HEK293 (cell line): ENCODE results near the gene ZYX.
"Not testable (repeated sequence)": the region's sequence is repeated elsewhere in the genome, so short reads cannot be mapped to it uniquely, and the experiment has no call there.

Experiments used
- ZFP37 ChIP-seq: fragments of 450-650 bp; formaldehyde crosslinking; IDR thresholded peaks from 2 replicates; pipeline ENCODE4 v1.5.1; 2016; ENCODE audit warnings: missing biosample characterization, missing genetic modification characterization
- ZNF626 ChIP-seq: fragments of 450-650 bp; sonication (Bioruptor Pico); formaldehyde crosslinking; IDR thresholded peaks from 2 replicates; pipeline ENCODE4 v1.5.1; 2018; ENCODE audit warnings: missing biosample characterization, missing genetic modification characterization, inconsistent platforms
- ZXDB ChIP-seq: fragments of 450-650 bp; formaldehyde crosslinking; IDR thresholded peaks from 2 replicates; pipeline ENCODE4 v1.5.1; 2016; ENCODE audit warnings: missing biosample characterization, missing genetic modification characterization
- TF ChIP-seq, protein P1 (sequence below): fragments of 450-650 bp; formaldehyde crosslinking; IDR thresholded peaks from 2 replicates; pipeline ENCODE4 v1.5.1; 2016; ENCODE audit warnings: missing biosample characterization, missing genetic modification characterization, borderline replicate concordance
- TF ChIP-seq, protein P2 (sequence below): fragments of 450-650 bp; formaldehyde crosslinking; IDR thresholded peaks from 2 replicates; pipeline ENCODE4 v1.5.1; 2016; ENCODE audit warnings: missing biosample characterization, missing genetic modification characterization
- TF ChIP-seq, protein P3 (sequence below): fragments of 450-650 bp; formaldehyde crosslinking; IDR thresholded peaks from 2 replicates; pipeline ENCODE4 v1.5.1; 2016; ENCODE audit warnings: missing biosample characterization, missing genetic modification characterization, low read depth

DNA sequence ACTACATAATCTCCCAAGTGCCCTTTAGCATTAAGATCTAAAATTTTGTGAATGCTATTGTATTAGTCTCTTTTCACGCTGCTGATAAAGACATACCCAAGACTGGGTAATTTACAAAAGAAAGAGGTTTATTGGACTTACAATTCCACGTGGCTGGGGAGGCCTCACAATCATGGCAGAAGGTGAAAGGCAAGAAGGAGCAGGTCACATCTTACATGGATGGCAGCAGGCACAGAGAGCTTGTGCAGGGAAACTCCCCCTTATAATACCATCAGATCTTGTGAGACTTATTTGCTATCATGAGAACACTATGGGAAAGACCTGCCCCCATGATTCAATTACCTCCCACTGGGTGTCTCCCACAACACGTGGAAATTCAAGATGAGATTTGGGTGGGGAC lies 39.5 kb downstream of the ZYX start:
- TF ChIP-seq ZNF626; ZXDB (tag by site-specific recombination); ZFP37: not testable (repeated sequence)
- TF ChIP-seq, protein P1, sequence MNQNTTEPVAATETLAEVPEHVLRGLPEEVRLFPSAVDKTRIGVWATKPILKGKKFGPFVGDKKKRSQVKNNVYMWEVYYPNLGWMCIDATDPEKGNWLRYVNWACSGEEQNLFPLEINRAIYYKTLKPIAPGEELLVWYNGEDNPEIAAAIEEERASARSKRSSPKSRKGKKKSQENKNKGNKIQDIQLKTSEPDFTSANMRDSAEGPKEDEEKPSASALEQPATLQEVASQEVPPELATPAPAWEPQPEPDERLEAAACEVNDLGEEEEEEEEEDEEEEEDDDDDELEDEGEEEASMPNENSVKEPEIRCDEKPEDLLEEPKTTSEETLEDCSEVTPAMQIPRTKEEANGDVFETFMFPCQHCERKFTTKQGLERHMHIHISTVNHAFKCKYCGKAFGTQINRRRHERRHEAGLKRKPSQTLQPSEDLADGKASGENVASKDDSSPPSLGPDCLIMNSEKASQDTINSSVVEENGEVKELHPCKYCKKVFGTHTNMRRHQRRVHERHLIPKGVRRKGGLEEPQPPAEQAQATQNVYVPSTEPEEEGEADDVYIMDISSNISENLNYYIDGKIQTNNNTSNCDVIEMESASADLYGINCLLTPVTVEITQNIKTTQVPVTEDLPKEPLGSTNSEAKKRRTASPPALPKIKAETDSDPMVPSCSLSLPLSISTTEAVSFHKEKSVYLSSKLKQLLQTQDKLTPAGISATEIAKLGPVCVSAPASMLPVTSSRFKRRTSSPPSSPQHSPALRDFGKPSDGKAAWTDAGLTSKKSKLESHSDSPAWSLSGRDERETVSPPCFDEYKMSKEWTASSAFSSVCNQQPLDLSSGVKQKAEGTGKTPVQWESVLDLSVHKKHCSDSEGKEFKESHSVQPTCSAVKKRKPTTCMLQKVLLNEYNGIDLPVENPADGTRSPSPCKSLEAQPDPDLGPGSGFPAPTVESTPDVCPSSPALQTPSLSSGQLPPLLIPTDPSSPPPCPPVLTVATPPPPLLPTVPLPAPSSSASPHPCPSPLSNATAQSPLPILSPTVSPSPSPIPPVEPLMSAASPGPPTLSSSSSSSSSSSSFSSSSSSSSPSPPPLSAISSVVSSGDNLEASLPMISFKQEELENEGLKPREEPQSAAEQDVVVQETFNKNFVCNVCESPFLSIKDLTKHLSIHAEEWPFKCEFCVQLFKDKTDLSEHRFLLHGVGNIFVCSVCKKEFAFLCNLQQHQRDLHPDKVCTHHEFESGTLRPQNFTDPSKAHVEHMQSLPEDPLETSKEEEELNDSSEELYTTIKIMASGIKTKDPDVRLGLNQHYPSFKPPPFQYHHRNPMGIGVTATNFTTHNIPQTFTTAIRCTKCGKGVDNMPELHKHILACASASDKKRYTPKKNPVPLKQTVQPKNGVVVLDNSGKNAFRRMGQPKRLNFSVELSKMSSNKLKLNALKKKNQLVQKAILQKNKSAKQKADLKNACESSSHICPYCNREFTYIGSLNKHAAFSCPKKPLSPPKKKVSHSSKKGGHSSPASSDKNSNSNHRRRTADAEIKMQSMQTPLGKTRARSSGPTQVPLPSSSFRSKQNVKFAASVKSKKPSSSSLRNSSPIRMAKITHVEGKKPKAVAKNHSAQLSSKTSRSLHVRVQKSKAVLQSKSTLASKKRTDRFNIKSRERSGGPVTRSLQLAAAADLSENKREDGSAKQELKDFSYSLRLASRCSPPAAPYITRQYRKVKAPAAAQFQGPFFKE (tag by site-specific recombination): not testable (repeated sequence)
- TF ChIP-seq, protein P2, sequence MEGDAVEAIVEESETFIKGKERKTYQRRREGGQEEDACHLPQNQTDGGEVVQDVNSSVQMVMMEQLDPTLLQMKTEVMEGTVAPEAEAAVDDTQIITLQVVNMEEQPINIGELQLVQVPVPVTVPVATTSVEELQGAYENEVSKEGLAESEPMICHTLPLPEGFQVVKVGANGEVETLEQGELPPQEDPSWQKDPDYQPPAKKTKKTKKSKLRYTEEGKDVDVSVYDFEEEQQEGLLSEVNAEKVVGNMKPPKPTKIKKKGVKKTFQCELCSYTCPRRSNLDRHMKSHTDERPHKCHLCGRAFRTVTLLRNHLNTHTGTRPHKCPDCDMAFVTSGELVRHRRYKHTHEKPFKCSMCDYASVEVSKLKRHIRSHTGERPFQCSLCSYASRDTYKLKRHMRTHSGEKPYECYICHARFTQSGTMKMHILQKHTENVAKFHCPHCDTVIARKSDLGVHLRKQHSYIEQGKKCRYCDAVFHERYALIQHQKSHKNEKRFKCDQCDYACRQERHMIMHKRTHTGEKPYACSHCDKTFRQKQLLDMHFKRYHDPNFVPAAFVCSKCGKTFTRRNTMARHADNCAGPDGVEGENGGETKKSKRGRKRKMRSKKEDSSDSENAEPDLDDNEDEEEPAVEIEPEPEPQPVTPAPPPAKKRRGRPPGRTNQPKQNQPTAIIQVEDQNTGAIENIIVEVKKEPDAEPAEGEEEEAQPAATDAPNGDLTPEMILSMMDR (tag by site-specific recombination): not testable (repeated sequence)
- TF ChIP-seq, protein P3, sequence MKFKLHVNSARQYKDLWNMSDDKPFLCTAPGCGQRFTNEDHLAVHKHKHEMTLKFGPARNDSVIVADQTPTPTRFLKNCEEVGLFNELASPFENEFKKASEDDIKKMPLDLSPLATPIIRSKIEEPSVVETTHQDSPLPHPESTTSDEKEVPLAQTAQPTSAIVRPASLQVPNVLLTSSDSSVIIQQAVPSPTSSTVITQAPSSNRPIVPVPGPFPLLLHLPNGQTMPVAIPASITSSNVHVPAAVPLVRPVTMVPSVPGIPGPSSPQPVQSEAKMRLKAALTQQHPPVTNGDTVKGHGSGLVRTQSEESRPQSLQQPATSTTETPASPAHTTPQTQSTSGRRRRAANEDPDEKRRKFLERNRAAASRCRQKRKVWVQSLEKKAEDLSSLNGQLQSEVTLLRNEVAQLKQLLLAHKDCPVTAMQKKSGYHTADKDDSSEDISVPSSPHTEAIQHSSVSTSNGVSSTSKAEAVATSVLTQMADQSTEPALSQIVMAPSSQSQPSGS (tag by site-specific recombination): not testable (repeated sequence)
